Activated CD4-positive, alpha-beta T cell treated with anti-CD3 and anti-CD28 coated beads for 1 hour (primary cell): ENCODE results near the gene SETD5.
A peak's percentile ranks its signal among the peaks of the same experiment; 100 is the strongest.
"Not testable (repeated sequence)": the region's sequence is repeated elsewhere in the genome, so short reads cannot be mapped to it uniquely, and the experiment has no call there.

Experiments used
- DNase-seq: peaks from one replicate; pipeline ENCODE4 v3.0.0-alpha.2; 2020

Gene SETD5

GRCh38 chr3:9468460-9468859 lies 71.0 kb downstream of the SETD5 start:
- no peak for DNase-seq

DNA sequence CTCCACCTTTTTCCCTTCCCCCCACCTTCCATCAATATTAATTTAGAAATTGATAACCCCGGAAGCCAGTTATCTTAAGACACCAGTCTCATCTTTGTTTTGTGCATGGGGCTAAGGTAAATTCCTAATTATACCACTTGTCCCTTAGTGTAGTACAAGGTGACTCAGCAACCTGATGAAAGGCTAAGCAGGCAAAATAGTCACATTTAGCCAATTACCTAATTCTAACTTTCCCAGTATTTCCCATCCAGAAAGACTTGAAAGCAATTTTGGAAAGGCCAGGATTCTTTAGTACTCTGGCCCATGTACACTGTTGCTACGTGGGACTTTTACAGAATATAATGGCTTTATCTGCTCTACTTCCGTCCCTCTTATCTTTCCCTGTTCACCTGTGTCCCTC lies 72.6 kb downstream of the SETD5 start:
- no peak for DNase-seq

DNA sequence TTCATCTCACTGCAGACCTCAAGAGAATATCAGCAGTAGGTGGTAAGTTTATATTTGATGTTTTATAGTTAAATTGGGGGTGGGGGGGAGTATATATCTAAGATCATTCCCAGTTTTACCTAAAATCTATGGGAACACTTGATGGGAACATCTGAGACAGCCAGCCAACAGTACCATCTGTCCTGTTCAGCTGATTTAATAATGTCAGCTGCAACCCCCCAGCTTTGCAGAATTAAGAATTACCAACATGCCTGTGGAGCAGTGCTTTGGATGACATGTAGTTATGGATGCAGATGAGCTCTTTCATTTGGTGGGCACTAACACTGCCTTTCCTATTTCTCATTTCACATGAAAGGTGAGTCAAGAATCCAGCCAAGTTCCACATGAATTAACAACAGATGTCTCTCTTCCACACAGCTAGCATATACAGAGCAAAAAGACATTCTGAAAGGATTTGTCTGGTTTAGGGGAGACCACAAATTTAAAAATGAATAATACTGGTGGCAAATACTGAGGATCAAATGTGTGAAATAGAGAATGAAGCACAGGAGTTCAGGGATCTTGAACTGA lies 76.2 kb downstream of the SETD5 start:
- DNase-seq = no peak

DNA sequence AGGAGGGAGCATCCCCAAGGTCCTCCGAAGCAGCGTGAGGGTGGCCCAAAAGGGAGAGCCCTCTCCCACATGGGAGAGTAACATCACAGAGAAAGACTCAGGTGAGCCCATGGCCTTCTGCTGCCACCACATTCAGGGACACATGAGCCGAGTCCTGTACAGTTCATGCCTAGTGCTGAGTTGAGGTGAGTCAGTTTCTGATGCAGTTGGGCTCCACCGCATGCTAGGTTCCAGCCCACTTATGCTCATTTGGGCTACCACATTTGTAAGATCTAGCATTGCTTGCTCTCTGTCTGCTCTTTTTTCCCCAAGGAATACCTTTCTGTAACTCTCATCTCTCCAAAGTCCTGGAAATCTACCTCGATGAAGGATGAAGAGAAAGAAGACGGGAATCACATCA lies 77.1 kb downstream of the SETD5 start:
- DNase-seq = no peak

GRCh38 chr3:9476935-9477334 lies 79.5 kb downstream of the SETD5 start:
- DNase-seq = no peak

DNA sequence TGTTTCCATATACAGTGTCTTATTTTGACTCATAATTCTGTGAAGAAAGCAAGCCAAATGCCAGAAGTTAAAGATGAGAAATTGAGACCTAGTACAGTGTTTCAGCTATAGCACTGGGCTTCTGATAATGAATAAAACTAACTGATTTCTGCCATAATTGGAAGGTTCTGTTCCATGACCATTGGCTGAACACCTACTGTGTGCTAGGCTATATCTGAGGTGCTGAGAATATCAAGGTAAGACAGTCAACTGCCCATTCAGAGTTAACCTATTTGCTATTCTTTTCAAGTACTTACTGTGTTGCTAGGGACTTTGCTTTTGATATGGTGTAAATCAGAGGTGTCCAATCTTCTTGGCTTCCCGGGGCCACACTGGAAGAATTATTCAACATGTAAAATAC lies 82.8 kb downstream of the SETD5 start:
- DNase-seq = no peak

GRCh38 chr3:9485248-9485647 lies 87.8 kb downstream of the SETD5 start:
- DNase-seq = no peak

GRCh38 chr3:9491506-9491905 lies 94.1 kb downstream of the SETD5 start:
- DNase-seq = no peak

GRCh38 chr3:9494036-9494435 lies 96.6 kb downstream of the SETD5 start:
- not testable (repeated sequence) for DNase-seq

DNA sequence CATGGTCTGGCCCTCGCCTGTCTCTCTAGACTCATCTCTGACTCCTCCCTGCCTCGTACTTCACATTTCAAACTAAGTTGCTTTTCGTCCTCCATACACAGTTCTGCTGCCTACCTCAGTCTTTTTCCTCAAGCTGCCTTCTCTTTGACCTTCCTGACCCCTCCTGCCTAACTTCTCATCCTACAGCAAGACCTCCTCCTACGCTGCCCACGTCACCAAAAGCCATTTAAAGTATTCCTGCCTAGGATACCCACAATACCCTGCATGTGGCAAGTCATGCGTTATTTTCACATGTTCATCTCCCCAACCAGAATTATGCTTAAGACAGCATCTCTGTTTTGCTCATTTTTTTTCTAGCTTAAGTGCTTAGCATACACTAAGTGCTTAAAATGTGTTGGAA lies 99.5 kb downstream of the SETD5 start:
- no peak for DNase-seq

DNA sequence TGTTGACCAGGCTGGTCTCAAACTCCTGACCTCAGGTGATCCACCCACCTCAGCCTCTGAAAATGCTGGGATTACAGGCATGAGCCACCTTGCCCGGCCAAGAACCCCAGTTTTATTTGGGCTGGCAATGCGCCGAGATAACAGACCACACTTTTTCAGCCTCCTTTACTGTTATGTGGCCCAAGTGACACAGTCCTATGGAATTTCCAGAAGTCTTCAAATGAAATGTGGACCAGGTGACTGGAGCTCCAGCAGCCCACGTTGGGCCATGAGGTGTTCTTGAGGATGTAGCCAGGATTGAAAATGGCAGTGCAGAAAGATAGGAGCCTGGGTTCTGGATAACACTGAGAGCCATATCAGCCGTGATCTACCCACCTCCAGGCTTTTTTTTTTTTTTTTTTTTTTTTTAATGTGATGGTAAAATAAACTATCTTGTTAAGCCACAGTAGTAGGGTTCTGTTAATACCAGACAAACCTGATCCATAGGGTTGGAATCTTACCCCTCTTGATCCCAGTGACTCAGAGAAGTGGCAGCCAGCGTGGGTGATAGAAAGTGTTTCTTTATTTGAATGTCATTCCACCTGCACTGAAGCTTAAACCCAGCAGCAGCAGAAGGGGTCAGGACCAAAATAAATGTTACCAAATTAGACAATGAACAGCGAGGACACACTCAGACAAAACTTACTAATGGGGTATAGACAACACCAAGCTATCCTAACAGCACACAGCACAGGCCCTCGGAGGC lies 100.6 kb downstream of the SETD5 start:
- no peak for DNase-seq

- DNase-seq = no peak
Observed at GRCh38 chr3:9498781-9499180, 101.4 kb downstream of the SETD5 start.

- DNase-seq = no peak
Observed at GRCh38 chr3:9499455-9500107, 102.2 kb downstream of the SETD5 start.

DNA sequence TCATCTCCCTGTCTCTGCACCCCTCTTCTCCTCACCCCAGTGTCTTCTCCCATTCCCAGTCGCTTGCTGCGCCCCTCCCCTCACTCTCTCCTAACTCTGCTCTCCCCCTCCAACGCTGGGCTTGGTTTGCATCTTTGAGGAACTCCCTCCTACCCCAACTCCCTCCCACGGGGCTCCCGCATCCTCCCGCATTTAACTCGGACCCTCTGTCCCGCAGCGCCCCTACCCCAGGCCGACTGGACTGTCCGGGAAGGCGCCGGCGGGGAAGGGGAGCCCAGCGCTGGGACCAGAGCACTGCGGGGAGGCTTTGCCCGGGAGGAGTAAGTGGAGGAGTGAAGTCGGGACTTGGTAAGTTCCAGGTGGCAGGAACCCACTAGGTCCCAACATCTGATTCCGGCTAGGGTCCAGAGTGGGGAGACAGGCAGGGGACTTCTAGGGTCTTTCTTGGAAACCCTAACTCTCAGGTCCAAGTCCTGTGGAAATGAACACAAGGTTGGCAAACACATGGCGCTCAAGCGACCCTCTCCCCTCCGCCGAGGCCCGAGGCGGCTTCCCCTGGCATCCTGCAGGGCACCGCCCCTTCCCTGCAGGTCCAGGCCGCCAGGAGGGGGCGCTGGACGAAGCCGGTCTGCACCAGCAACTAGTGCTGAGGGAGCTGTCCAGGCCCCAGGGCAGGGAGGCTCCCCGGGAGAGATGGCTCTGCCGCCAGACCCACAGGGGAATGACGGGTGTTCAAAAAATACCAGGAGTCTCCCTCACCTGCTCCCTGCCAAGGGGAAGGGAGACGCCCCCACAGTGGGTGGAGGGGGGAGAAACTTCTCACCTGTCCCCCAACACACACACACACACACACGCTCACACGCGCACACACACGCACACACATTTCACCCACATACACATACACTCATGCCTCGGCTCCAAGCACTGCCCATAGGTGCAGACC lies 103.0 kb downstream of the SETD5 start:
- DNase-seq = peak; percentile 26

DNA sequence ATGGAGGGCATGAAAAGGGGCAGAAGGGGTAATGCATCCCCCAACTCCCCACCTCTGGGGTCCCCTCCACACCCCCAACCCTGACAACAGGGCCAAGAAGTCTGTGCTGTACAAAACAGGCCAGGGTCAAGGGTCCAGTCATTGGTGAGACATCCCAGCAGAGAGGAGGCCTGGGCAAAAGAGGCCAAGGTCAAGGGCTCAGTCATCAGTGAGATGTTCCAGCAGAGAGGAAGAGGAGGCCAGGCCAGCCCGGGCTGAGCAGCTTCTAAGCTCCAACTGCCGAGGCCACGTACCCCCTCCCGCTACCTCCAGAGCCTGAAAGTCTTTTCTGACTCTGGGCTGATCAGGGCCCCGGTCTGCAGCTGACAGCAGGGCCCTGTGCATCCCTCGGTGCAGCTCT lies 103.8 kb downstream of the SETD5 start:
- no peak for DNase-seq

DNA sequence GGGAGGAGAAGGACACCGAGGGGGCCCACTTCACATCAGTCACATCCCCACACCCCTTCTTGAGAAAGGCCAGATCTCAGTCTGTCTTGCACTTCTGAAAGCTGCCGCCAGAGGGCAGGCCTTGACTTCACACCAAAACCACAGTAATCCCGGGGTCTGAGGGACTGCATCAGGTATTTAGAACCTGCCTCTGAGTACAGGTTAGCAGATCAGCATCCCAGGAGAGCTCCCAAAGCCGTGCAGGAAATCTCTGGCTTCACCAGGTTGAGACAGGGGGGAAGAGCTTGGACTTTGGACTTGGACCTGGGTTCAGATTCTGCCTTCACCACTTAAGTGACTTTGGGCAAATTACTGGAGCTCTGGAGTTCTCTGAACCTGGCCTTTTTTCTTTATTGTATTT lies 105.9 kb downstream of the SETD5 start:
- DNase-seq = peak; percentile 45

DNA sequence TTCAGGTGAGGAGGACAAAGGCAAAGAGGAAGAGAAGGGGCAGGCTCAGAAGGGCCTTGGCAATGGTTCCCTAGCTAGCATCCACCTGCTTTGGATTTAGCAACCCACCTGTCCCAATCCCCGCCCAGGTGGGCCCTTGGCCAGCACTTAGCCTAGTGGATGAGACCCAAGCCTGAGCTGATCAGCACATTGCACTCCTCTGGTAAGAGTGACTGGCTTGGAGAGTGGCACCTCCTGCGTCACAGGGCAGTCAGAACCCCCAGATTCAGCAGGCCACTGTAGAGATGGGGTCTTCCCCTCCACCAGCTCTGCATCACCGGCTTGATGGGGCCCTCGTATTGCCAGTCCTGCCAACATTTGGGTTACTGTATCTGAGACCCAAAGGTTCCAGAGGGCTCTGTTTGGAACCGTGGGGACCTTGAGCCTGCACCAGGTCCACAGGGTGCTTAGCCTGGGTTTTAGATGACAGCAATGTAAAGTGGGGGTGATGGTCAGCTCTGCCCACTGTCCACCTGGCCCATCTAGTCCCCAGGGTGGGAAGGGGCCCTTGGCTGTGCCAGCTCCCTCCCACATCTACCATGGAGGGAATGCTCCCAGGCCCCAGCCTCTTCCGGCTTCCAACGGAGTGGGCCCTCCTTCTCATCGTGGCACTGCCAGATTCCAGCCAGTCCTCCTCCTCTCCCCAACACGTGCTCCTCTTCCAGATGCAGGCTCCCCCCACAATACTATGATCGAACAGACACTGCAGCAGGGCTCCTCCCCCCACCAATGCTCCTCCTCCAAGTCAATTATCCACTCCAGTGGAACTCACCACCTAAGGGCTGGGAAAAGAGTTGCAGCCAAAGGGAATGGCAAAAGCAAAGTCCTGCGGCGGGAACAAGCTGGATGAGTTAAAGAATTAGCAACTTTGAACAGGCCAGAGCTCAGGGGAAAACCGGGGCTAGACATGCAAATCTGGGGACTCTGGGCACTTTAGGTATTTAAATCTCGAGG lies 110.5 kb downstream of the SETD5 start:
- no peak for DNase-seq

DNA sequence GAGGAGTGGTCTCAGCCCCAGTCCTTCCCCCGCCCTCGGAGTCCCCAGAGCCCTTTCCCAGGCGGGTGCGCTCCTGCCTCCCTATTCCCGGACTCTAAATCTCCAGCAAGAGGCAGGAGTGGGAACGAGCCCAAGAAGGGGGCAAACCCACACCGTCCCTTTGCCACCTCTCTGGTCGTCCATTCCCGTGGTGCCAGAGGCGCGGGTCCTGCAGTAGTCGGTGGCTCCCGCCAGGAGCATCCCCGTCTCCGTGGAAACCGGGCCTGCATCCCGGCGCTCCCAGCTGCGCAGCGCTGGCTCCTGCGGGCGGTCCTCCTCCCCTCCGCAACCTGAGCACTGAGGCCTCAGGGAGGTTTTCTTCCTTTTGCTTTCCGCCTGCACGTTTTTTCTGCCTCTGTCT lies 111.4 kb downstream of the SETD5 start:
- no peak for DNase-seq

DNA sequence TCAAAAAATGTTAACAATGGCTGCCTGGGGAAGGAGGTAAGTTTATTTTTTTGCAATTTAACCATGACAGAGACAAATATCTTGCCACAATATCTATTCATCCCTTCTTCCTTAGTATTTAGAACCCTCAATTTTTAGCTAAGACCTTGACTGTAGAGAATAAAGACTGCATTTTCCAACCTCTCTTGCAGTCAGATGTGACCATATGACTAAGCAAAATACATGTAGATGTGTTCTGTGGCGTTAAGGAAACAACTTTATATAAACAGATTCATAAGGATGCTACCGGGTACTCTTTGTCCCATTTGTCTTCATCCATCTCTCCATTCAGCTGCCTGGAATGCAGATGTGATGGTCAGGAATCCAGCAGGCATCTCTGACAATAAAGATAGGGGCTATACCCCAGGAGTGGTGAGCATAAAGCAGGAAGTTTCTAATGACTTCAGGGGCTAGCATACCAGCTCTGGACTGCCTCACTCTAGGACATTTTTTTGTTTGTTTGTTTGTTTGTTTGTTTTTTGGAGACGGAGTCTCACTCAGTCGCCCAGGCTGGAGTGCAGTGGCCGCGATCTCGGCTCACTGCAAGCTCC lies 115.1 kb downstream of the SETD5 start:
- no peak for DNase-seq

- no peak for DNase-seq
Observed at GRCh38 chr3:9514306-9514705, 116.9 kb downstream of the SETD5 start.

DNA sequence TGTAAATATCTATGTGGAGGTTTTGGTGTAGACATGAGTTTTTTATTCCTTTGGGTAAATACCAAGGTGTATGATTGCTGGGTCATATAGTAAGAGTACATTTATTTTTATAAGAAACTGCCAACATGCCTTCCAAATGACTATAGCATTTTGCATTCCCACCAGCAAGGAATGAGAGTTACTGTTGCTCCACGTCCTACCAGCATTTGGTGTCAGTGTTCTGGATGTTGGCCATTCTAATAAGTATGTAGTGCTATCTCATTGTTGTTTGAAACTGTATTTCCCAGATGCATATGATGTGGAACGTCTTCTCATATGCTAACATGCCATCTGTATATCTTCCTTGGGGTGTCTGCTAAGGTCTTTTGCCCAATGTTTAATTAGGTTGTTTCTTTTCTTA lies 117.5 kb downstream of the SETD5 start:
- DNase-seq = no peak

DNA sequence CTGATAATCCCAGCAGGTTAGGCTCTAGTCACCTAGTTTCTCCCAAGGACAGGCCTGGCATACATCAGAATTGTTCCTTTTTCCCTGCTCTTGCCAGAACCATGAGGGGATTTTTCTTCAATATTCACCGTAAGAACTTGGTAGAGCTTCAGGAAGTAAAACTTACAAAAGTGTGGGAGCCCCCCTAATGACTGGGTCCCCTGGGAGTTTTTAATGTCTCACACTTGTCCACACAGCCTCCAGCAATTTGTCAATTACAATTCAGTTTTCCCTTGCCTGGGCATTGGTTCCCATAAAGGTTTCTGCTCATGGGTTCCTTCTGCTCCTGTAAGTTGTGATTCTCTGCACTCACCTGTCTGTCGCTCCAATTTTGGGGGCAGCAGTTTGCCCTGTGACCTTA lies 127.7 kb downstream of the SETD5 start:
- no peak for DNase-seq
